Osteocyte (in vitro differentiated cells): ENCODE data around the gene NLGN2. TPM values are rescaled to one million over a fixed set of nuclear protein-coding genes. Genes with fewer than 3 reads are reported as not detected.

Experiments used
- DNase-seq: peaks from one replicate; pipeline ENCODE4 v3.0.0; 2021; ENCODE audit warnings: mixed read lengths; ENCODE audit not compliant: unreplicated experiment; ENCODE audit errors: extremely low spot score
- H3K27ac Mint-ChIP-seq: one replicate; pipeline ENCODE4 v1.8.0; 2021; ENCODE audit warnings: mild to moderate bottlenecking, mixed read lengths; ENCODE audit not compliant: unreplicated experiment
- H3K27me3 Mint-ChIP-seq: one replicate; pipeline ENCODE4 v1.8.0; 2021; ENCODE audit warnings: mixed read lengths; ENCODE audit not compliant: unreplicated experiment
- H3K36me3 Mint-ChIP-seq: one replicate; pipeline ENCODE4 v1.8.0; 2021; ENCODE audit warnings: mixed read lengths; ENCODE audit not compliant: unreplicated experiment
- H3K4me1 Mint-ChIP-seq: one replicate; pipeline ENCODE4 v1.8.0; 2021; ENCODE audit warnings: mixed read lengths; ENCODE audit not compliant: unreplicated experiment
- H3K4me3 Mint-ChIP-seq: one replicate; pipeline ENCODE4 v1.8.0; 2021; ENCODE audit warnings: mild to moderate bottlenecking, moderate library complexity, mixed read lengths; ENCODE audit not compliant: unreplicated experiment
- H3K9me3 Mint-ChIP-seq: one replicate; pipeline ENCODE4 v1.8.0; 2021; ENCODE audit warnings: mixed read lengths; ENCODE audit not compliant: unreplicated experiment
- total RNA-seq: library from RNA; stranded (reverse); gene quantifications from 2 replicates; pipeline ENCODE4 v1.2.1, GENCODE V29; 2021
- TF ChIP-seq, protein P1 (sequence below): fragments of 200-600 bp; sonication (generic); IDR thresholded peaks from 2 replicates; pipeline ENCODE4 v1.5.0; 2021; ENCODE audit warnings: antibody characterized with exemption, mild to moderate bottlenecking, moderate library complexity

Gene NLGN2
- total RNA-seq, 1 donor from 2014 or later = 56.8 TPM

- no peak overlapping the region for H3K4me3 Mint-ChIP-seq
- DNase-seq = no peak
- H3K27me3 Mint-ChIP-seq = no peaks in the 10 kb centered on the region
- TF ChIP-seq, protein P1, sequence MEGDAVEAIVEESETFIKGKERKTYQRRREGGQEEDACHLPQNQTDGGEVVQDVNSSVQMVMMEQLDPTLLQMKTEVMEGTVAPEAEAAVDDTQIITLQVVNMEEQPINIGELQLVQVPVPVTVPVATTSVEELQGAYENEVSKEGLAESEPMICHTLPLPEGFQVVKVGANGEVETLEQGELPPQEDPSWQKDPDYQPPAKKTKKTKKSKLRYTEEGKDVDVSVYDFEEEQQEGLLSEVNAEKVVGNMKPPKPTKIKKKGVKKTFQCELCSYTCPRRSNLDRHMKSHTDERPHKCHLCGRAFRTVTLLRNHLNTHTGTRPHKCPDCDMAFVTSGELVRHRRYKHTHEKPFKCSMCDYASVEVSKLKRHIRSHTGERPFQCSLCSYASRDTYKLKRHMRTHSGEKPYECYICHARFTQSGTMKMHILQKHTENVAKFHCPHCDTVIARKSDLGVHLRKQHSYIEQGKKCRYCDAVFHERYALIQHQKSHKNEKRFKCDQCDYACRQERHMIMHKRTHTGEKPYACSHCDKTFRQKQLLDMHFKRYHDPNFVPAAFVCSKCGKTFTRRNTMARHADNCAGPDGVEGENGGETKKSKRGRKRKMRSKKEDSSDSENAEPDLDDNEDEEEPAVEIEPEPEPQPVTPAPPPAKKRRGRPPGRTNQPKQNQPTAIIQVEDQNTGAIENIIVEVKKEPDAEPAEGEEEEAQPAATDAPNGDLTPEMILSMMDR = no peak
- H3K27ac Mint-ChIP-seq = no peak overlapping the region
- H3K4me1 Mint-ChIP-seq = no peaks in the 10 kb centered on the region
- H3K9me3 Mint-ChIP-seq = no peaks in the 10 kb centered on the region
- H3K36me3 Mint-ChIP-seq = no peaks in the 10 kb centered on the region
Measured at GRCh38 chr17:7426203-7426863, 18.7 kb downstream of the NLGN2 start.

DNA sequence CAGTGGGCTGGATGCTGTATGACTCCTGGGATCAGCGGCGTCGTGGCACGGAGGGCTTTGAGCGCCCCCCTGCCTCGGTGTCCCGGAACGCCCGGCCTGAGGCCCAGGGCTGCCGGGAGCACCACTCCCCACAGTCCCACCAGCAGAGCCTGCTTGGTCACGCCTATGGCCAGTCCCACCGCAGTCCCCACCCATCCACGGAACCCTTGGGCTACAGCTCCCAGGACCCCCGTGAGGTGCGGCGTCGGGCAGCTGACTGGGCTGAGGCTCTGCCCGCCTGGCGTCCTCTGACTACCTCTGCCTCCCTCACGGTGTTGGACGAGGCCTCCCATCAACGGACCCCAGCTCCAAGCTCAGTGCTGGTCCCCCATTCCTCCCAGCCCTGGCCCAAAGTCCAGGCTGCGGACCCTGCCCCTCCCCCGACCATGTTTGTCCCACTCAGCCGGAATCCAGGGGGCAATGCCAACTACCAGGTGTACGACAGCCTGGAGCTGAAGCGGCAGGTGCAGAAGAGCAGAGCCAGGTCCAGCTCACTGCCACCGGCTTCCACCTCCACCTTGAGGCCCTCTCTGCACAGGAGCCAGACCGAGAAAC lies 19.3 kb downstream of the NLGN2 start:
- Mint-ChIP-seq H3K27me3 (no peaks in the 10 kb centered on the region), H3K4me3 (no peak overlapping the region), H3K36me3 (no peaks in the 10 kb centered on the region), H3K9me3 (no peaks in the 10 kb centered on the region), H3K4me1 (no peaks in the 10 kb centered on the region), H3K27ac (no peak overlapping the region)
- no peak for DNase-seq
- TF ChIP-seq, protein P1 = no peak

DNA sequence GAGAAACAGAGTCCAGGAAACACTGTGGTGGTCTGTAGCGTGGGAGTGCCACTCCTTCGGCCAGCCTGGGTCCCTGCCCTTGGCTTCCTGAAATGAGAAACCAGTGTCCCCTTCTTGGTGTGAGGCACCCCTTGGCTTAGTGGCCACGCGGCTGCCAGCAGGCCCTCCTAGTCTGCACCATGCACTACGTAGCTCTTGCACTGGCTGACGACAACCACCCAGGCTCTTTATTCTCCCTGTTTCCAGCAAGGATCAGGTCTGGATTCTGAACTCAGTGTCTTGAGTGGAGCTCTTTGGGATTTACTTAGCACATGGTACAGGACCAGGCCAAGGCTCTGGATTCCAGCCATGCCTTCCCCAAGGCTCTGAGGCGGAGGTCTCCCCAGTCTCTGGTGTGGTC lies 19.9 kb downstream of the NLGN2 start:
- Mint-ChIP-seq H3K4me1 (no peaks in the 10 kb centered on the region), H3K9me3 (no peaks in the 10 kb centered on the region), H3K36me3 (no peaks in the 10 kb centered on the region), H3K4me3 (no peak overlapping the region), H3K27me3 (no peaks in the 10 kb centered on the region), H3K27ac (no peak overlapping the region)
- no peak for DNase-seq
- TF ChIP-seq, protein P1 = no peak

DNA sequence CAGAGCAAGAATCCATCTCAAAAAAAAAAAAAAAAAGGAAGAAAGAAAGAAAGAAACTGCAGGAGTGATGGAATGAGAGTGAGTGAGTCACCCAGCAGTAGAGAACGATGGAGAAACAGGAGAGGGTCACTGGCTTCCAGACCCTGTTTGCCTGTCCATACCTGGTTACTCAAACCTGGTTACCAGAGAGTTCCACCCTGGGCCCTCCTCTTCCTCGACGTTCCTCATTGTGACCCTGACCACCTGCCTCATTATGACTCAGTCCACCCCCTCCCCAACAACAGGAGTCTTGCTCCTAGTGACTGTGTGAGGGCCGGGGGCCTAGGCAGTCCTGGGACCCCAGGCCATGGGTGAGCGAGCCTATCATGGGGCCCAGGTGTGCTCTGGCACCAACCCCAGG lies 20.9 kb downstream of the NLGN2 start, which contains the start of gene SPEM3:
Gene SPEM3, plus strand, starts transcription at position 301 of the 400 bp plus-strand sequence. Its CDS starts 46 bp downstream, at position 347.
- Mint-ChIP-seq H3K36me3 (no peaks in the 10 kb centered on the region), H3K9me3 (no peaks in the 10 kb centered on the region), H3K4me1 (no peaks in the 10 kb centered on the region), H3K27me3 (no peaks in the 10 kb centered on the region), H3K27ac (no peak within 1 kb of the TSS), H3K4me3 (no peak within 1 kb of the TSS)
- TF ChIP-seq, protein P1 = no peak
- no peak for DNase-seq

DNA sequence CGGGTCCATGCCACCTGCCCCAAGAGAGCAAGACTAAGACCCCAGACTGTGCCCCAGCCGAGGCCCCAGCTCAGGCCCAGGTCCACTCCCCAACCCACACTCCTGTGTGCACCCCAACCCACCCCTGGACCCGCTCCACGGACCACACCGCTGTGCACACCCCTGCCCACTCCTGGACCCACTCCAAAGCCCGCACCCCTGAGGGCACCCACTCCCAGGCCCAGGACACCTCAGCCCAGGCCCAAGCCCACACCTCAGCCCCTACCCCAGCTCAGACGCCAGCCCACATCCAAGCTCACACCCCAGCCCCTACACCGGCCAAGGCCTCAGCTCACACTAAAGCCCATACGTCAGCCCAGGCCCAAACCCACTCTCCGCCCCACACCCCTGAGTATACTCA lies 22.1 kb downstream of the NLGN2 start:
- Mint-ChIP-seq H3K36me3 (no peaks in the 10 kb centered on the region), H3K4me3 (no peak overlapping the region), H3K27me3 (no peaks in the 10 kb centered on the region), H3K27ac (no peak overlapping the region), H3K9me3 (no peaks in the 10 kb centered on the region), H3K4me1 (no peaks in the 10 kb centered on the region)
- TF ChIP-seq, protein P1 = no peak
- no peak for DNase-seq
